Activated CD8-positive, alpha-beta memory T cell treated with anti-CD3 and anti-CD28 coated beads, Interleukin-2, amount 50 U/mL, for 1 hour (primary cell): ENCODE data around the gene OTUB1.
"Not testable (repeated sequence)": the region's sequence is repeated elsewhere in the genome, so short reads cannot be mapped to it uniquely, and the experiment has no call there.

Experiments used
- DNase-seq: peaks from one replicate; pipeline ENCODE4 v3.0.0-alpha.2; 2020; ENCODE audit errors: extremely low read depth

The OTUB1 gene

GRCh38 chr11:64042301-64042700 lies 56.1 kb downstream of the OTUB1 start:
- DNase-seq, result no peak

GRCh38 chr11:64043545-64043944 lies 57.3 kb downstream of the OTUB1 start:
- DNase-seq, result no peak

DNA sequence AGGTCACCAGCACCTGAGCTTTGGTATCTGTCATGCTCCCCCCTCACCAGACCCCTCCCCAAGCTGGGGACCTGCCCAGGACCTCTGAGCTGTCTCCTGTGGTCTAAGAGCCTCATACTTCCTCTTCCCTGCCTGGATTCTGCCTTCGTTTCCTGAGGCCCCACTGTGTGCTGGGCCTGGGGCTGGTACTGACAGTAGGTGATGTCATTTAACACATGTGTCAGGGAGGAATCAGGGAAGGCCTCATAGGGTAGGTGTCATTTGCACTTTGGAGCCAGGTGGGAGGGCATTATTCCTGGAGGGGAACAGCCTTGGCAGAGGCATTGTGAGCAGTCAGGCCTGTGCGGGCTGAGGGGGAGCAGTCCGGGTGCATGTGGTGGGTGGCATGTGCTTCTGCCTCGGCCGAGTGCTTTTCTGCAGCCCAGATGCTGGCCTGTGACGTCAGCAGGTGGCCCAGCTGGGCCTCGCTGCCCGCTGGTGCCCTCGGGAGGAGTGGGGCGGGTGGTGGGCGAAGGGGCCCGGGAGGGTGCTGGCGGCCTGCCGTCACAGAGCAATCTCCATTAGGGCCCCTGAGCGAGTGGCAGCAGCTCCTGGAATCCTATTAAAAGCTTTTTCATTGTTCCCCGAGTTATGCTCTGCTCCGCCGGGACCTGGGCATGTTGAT lies 58.6 kb downstream of the OTUB1 start:
- DNase-seq, result no peak

DNA sequence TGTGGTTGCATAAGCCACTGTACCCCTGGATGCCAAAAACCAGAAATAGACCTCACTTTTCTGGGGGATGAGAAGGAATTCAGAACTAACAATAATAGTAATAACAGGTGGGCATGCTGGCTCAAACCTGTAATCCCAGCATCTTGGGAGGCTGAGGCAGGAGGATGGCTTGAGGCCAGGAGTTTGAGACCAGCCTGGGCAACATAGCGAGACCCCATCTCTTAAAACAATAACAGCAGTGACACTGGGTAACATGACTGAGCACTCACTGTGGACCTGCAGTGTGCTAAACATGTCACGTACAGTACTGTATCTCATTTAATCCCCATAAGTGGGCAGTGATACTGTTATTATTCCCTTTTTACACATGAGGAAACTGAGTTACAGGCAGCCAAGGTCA lies 59.5 kb downstream of the OTUB1 start:
- no peak for DNase-seq

DNA sequence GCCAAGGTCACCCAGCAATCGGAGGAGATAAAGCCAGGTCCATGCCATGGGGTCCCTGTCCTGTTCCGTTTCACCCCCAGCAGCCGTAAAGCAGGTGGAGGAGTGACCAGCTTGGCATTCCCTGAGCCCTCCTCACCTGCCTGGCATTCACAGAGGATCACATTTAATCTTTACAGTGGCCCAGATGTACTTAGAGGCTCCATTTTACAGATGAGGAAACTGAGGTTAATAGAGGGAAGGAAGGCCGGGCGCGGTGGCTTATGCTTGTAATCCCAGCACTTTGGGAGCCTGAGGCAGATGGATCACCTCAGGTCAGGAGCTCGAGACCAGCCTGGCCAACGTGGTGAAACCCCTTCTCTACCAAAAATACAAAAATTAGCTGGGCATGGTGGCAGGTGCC lies 61.1 kb downstream of the OTUB1 start:
- not testable (repeated sequence) for DNase-seq
